HEK293 (cell line): ENCODE data around the gene AEN.

Source experiments
- CTCF ChIA-PET: fragments of 350-600 bp; formaldehyde crosslinking; extraction: SDS; loops from one replicate; lab custom pipeline; 2021; ENCODE audit warnings: antibody characterized with exemption; lab: Yijun Ruan, JAX
- POLR2A ChIA-PET: fragments of 300-600 bp; formaldehyde crosslinking; extraction: SDS; loops from one replicate; lab custom pipeline; 2020; ENCODE audit warnings: antibody characterized with exemption, inconsistent platforms; lab: Yijun Ruan, JAX
- H3K27ac ChIP-seq: fragments of 200-500 bp; sonication (Bioruptor generic); 2 replicates; pipeline ENCODE4 v1.5.1; 2014; ENCODE audit warnings: low read depth, low read length, control low read depth, inconsistent platforms; ENCODE audit errors: extremely low read depth
- H3K36me3 ChIP-seq, 2 experiments: fragments of 200-500 bp in 1 of 2; sonication (Bioruptor generic) in 1 of 2; 1 replicate in 1 of 2; 2 replicates in 1 of 2; pipeline ENCODE4 v1.5.1; 2014 to 2017; ENCODE audit warnings: inconsistent platforms in 2 of 2, low read length in 2 of 2; ENCODE audit not compliant: control insufficient read depth in 2 of 2, insufficient read depth in 1 of 2
- H3K4me1 ChIP-seq: fragments of 200-500 bp; sonication (Bioruptor generic); 2 replicates; pipeline ENCODE4 v1.5.1; 2014; ENCODE audit warnings: mild to moderate bottlenecking, low read length, inconsistent platforms; ENCODE audit not compliant: control insufficient read depth, insufficient read depth
- H3K4me3 ChIP-seq: 2 replicates; pipeline ENCODE4 v1.5.1; 2011; ENCODE audit warnings: low read depth, mild to moderate bottlenecking, control low read depth, low read length, moderate library complexity
- H3K9me3 ChIP-seq: fragments of 200-500 bp; sonication (Bioruptor generic); 2 replicates; pipeline ENCODE4 v1.5.1; 2014; ENCODE audit warnings: low read depth, low read length, inconsistent platforms; ENCODE audit not compliant: control insufficient read depth, insufficient read depth
- BCL11A ChIP-seq: fragments of 450-650 bp; formaldehyde crosslinking; IDR thresholded peaks from 2 replicates; pipeline ENCODE4 v1.5.1; 2016; ENCODE audit warnings: low read depth, missing biosample characterization, missing genetic modification characterization
- GLI2 ChIP-seq: fragments of 450-650 bp; formaldehyde crosslinking; IDR thresholded peaks from 2 replicates; pipeline ENCODE4; 2017; ENCODE audit warnings: missing biosample characterization, missing genetic modification characterization, low read depth, borderline replicate concordance
- GLIS2 ChIP-seq: fragments of 450-650 bp; formaldehyde crosslinking; IDR thresholded peaks from 2 replicates; pipeline ENCODE4 v1.5.1; 2016; ENCODE audit warnings: missing biosample characterization, missing genetic modification characterization
- HOXA7 ChIP-seq: sonication (generic); formaldehyde crosslinking; IDR thresholded peaks from 2 replicates; pipeline ENCODE4 v1.8.1; 2022; ENCODE audit warnings: missing genetic modification reagents, borderline replicate concordance
- TRIM28 ChIP-seq: IDR thresholded peaks from 2 replicates; pipeline ENCODE4 v1.6.1; 2011; ENCODE audit warnings: low read length, control low read depth, borderline replicate concordance
- YY1 ChIP-seq: fragments of 450-650 bp; formaldehyde crosslinking; IDR thresholded peaks from 2 replicates; pipeline ENCODE4 v1.5.1; 2018; ENCODE audit warnings: missing biosample characterization, missing genetic modification characterization
- ZNF140 ChIP-seq: fragments of 450-650 bp; formaldehyde crosslinking; IDR thresholded peaks from 2 replicates; pipeline ENCODE4 v1.5.1; 2016; ENCODE audit warnings: missing biosample characterization, missing genetic modification characterization
- ZNF16 ChIP-seq: fragments of 450-650 bp; formaldehyde crosslinking; IDR thresholded peaks from 2 replicates; pipeline ENCODE4 v1.5.1; 2016; ENCODE audit warnings: low read depth, missing biosample characterization, missing genetic modification characterization
- ZNF23 ChIP-seq: fragments of 450-650 bp; formaldehyde crosslinking; IDR thresholded peaks from 2 replicates; pipeline ENCODE4 v1.5.1; 2016; ENCODE audit warnings: missing biosample characterization, missing genetic modification characterization, borderline replicate concordance
- ZNF341 ChIP-seq: fragments of 450-650 bp; formaldehyde crosslinking; IDR thresholded peaks from 2 replicates; pipeline ENCODE4; 2016; ENCODE audit warnings: low read depth, missing biosample characterization, missing genetic modification characterization
- ZNF48 ChIP-seq: fragments of 450-650 bp; formaldehyde crosslinking; IDR thresholded peaks from 2 replicates; pipeline ENCODE4 v1.5.1; 2016; ENCODE audit warnings: missing biosample characterization, missing genetic modification characterization
- ZNF560 ChIP-seq: fragments of 450-650 bp; formaldehyde crosslinking; IDR thresholded peaks from 2 replicates; pipeline ENCODE4 v1.5.1; 2017; ENCODE audit warnings: missing biosample characterization, missing genetic modification characterization, borderline replicate concordance
- ZNF596 ChIP-seq: fragments of 450-650 bp; IDR thresholded peaks from 2 replicates; pipeline ENCODE4 v1.5.0; 2018; ENCODE audit warnings: missing biosample characterization, mild to moderate bottlenecking, missing genetic modification characterization, moderate library complexity
- ZNF830 ChIP-seq: fragments of 450-650 bp; IDR thresholded peaks from 2 replicates; pipeline ENCODE4 v1.5.0; 2018; ENCODE audit warnings: missing biosample characterization, missing genetic modification characterization, low read depth, mild to moderate bottlenecking, moderate library complexity
- ZSCAN23 ChIP-seq: fragments of 450-650 bp; formaldehyde crosslinking; IDR thresholded peaks from 2 replicates; pipeline ENCODE4 v1.5.1; 2016; ENCODE audit warnings: missing biosample characterization, missing genetic modification characterization
- TF ChIP-seq, protein P1 (sequence below): fragments of 450-650 bp; formaldehyde crosslinking; IDR thresholded peaks from 2 replicates; pipeline ENCODE4 v1.5.1; 2016; ENCODE audit warnings: missing biosample characterization, missing genetic modification characterization
- TF ChIP-seq, protein P2 (sequence below): fragments of 450-650 bp; IDR thresholded peaks from 2 replicates; pipeline ENCODE4 v1.5.1; 2018; ENCODE audit warnings: missing biosample characterization, mild to moderate bottlenecking, missing genetic modification characterization
- TF ChIP-seq, protein P3 (sequence below): fragments of 450-650 bp; formaldehyde crosslinking; IDR thresholded peaks from 2 replicates; pipeline ENCODE4 v1.5.1; 2016; ENCODE audit warnings: missing biosample characterization, missing genetic modification characterization
- TF ChIP-seq, protein P4 (sequence below): fragments of 450-650 bp; formaldehyde crosslinking; IDR thresholded peaks from 2 replicates; pipeline ENCODE4 v1.5.1; 2017; ENCODE audit warnings: missing biosample characterization, missing genetic modification characterization
- TF ChIP-seq, protein P5 (sequence below): fragments of 450-650 bp; formaldehyde crosslinking; optimal IDR thresholded peaks from 2 replicates; pipeline ENCODE3; 2016; ENCODE audit warnings: missing biosample characterization, mild to moderate bottlenecking, missing genetic modification characterization

AEN gene

DNA sequence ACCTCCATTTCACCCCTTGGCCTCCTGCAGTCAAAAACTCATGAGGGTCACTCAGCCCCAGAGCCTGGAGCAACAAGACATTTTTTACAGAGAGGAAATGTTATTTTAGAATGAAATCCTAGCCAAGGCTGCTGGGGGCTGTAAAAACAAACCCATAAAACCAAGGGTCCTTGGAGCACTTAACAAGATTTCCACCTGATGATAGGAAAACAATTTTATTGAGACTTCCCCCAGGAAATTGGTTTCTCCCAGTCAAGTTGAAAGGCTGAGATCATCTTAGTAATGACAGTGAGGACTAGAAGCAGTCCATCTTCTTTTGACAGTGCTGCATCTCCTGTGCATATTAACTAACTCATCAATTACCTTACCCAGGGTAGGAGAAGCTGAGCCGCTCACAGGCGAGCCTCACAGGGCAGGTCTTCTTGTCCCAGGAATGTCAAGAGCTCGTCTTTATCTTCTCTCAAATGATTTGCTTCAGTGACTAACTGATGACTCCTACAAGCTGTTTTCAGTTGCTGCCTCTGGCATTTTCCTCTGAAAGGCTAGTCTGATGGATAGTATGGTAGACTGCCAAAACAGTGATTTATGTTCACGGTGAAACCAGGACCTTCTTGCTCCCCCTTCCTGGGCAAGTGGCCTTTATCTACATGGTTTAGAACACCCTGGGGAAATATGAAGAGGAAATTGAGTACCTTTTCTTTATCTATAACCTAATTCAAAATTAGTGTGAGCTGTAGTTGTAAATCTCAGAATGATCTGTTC lies 34.6 kb upstream of the AEN start (continued):
- TF ChIP-seq ZNF23 (no peak), YY1 (tag by site-specific recombination) (no peak)
- TF ChIP-seq, protein P1, sequence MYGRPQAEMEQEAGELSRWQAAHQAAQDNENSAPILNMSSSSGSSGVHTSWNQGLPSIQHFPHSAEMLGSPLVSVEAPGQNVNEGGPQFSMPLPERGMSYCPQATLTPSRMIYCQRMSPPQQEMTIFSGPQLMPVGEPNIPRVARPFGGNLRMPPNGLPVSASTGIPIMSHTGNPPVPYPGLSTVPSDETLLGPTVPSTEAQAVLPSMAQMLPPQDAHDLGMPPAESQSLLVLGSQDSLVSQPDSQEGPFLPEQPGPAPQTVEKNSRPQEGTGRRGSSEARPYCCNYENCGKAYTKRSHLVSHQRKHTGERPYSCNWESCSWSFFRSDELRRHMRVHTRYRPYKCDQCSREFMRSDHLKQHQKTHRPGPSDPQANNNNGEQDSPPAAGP, result no peak
- TF ChIP-seq, protein P2, sequence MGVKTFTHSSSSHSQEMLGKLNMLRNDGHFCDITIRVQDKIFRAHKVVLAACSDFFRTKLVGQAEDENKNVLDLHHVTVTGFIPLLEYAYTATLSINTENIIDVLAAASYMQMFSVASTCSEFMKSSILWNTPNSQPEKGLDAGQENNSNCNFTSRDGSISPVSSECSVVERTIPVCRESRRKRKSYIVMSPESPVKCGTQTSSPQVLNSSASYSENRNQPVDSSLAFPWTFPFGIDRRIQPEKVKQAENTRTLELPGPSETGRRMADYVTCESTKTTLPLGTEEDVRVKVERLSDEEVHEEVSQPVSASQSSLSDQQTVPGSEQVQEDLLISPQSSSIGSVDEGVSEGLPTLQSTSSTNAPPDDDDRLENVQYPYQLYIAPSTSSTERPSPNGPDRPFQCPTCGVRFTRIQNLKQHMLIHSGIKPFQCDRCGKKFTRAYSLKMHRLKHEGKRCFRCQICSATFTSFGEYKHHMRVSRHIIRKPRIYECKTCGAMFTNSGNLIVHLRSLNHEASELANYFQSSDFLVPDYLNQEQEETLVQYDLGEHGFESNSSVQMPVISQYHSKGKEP (tag by site-specific recombination), result no peak

DNA sequence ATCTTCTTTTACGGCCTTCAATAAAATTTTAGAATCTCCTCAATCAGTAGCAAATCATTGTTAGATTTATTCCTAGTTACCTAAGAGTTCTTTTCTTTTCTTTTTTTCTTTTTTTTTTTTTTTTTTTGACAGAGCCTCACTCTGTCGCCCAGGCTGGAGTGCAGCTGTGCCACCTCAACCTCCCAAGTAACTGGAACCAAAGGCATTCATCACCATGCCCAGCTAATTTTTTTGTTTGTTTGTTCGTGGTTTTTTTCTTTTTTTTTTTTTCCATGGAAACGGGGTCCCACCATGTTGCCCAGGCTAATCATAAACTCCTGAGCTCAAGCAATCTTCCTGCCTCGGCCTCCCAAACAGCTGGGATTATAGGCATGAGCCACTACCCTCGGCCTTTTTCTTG lies 30.4 kb upstream of the AEN start:
- H3K9me3 ChIP-seq, result no peaks in the 10 kb centered on the region
- CTCF ChIA-PET, result no interaction called here
- TF ChIP-seq HOXA7 (CRISPR knock-in tag) (no peak), GLI2 (tag by site-specific recombination) (no peak), ZNF560 (tag by site-specific recombination) (no peak), GLIS2 (tag by site-specific recombination) (no peak), ZSCAN23 (tag by site-specific recombination) (no peak), ZNF341 (tag by site-specific recombination) (no peak), TRIM28 (no peak), BCL11A (tag by site-specific recombination) (no peak), ZNF48 (tag by site-specific recombination) (no peak), ZNF830 (tag by site-specific recombination) (no peak), ZNF596 (no peak), ZNF16 (no peak), ZNF140 (tag by site-specific recombination) (no peak)
- TF ChIP-seq, protein P2 (tag by site-specific recombination), result no peak
- TF ChIP-seq, protein P1, result no peak
- TF ChIP-seq, protein P3, sequence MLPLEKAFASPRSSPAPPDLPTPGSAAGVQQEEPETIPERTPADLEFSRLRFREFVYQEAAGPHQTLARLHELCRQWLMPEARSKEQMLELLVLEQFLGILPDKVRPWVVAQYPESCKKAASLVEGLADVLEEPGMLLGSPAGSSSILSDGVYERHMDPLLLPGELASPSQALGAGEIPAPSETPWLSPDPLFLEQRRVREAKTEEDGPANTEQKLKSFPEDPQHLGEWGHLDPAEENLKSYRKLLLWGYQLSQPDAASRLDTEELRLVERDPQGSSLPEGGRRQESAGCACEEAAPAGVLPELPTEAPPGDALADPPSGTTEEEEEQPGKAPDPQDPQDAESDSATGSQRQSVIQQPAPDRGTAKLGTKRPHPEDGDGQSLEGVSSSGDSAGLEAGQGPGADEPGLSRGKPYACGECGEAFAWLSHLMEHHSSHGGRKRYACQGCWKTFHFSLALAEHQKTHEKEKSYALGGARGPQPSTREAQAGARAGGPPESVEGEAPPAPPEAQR, result no peak
- TF ChIP-seq, protein P4, sequence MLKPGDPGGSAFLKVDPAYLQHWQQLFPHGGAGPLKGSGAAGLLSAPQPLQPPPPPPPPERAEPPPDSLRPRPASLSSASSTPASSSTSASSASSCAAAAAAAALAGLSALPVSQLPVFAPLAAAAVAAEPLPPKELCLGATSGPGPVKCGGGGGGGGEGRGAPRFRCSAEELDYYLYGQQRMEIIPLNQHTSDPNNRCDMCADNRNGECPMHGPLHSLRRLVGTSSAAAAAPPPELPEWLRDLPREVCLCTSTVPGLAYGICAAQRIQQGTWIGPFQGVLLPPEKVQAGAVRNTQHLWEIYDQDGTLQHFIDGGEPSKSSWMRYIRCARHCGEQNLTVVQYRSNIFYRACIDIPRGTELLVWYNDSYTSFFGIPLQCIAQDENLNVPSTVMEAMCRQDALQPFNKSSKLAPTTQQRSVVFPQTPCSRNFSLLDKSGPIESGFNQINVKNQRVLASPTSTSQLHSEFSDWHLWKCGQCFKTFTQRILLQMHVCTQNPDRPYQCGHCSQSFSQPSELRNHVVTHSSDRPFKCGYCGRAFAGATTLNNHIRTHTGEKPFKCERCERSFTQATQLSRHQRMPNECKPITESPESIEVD (tag by site-specific recombination), result no peak
- TF ChIP-seq, protein P5, sequence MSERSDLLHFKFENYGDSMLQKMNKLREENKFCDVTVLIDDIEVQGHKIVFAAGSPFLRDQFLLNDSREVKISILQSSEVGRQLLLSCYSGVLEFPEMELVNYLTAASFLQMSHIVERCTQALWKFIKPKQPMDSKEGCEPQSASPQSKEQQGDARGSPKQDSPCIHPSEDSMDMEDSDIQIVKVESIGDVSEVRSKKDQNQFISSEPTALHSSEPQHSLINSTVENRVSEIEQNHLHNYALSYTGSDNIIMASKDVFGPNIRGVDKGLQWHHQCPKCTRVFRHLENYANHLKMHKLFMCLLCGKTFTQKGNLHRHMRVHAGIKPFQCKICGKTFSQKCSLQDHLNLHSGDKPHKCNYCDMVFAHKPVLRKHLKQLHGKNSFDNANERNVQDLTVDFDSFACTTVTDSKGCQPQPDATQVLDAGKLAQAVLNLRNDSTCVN (tag by site-specific recombination), result no peak
- TF ChIP-seq, all 188 proteins: peak for 0
- POLR2A ChIA-PET, result no interaction called here
- Histone ChIP-seq H3K4me3 (no peak overlapping the region), H3K4me1 (peaks cover 19% of the 10 kb centered on the region), H3K36me3 (no peaks in the 10 kb centered on the region), H3K27ac (no peak overlapping the region)
